Mammary epithelial cell (primary cell): Measurements from ENCODE around the gene PLXNB3.

ENCODE experiments used
- CTCF ChIP-seq, 2 donors: IDR thresholded peaks in 1 of 2; conservative IDR thresholded peaks in 1 of 2; 2 replicates each; pipeline ENCODE4 v1.5.1; 2011 to 2012; ENCODE audit warnings: inconsistent platforms in 2 of 2, low read length in 2 of 2, mild to moderate bottlenecking in 2 of 2, control low read depth in 1 of 2, low read depth in 1 of 2; ENCODE audit not compliant: insufficient read depth in 1 of 2; ENCODE audit errors: extremely low read depth in 1 of 2
- EZH2 ChIP-seq: IDR thresholded peaks from 2 replicates; pipeline ENCODE4 v1.6.1; 2012; ENCODE audit warnings: low read length, inconsistent platforms, borderline replicate concordance

- TF ChIP-seq CTCF (conservative IDR thresholded peaks at IDR 0.05 in 1 of 2, IDR thresholded peaks at IDR 0.05 in 1 of 2; ENCODE audit: extremely low read depth in 1 of 2, insufficient read depth in 1 of 2, low read depth in 1 of 2, low read length in 2 of 2) (no peak), EZH2 (no peak)
These were observed 55.5 kb downstream of the PLXNB3 start for GRCh38 chrX:153819384-153820040.
